Midbrain (tissue), 1 donor: ENCODE results near the gene MSMB.
"Not testable (repeated sequence)": the region's sequence is repeated elsewhere in the genome, so short reads cannot be mapped to it uniquely, and the experiment has no call there.

Experiments
- DNase-seq: peaks from one replicate; lab custom pipeline; 2025; lab: John Stamatoyannopoulos, UW

The MSMB gene

DNA sequence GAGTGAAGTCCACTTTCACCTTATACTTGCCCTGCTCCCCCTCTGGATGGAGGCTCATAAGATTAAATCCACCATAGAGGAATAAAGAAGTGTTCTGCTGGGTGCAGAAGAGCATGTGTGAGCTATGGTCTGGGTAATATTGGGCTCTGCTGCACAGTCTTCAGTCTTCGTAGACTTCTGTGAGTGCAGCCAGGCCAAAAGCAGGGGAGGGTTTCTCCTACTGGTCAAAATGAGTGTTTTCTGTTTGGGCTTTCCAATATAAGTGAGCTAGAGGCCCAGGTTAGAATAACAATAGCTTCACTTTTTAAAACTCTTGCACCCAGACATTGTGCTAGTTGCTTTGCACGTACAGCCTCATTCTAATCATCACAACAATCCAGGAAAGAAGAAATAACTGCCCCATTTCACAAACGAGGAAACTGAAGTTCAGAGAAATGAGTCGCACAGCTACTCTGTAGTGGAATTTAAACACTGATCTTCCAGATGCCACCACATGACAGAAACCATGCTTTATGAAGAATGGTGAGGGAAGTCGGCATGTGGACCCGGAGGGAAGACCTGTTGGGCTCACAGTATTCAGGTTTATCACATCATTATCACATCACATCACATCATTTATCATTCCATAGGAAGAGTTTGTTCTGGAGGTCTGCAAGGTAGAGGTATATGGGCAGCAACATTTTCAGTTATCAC is 23.8 kb upstream of the MSMB start:
- no peak for DNase-seq

DNA sequence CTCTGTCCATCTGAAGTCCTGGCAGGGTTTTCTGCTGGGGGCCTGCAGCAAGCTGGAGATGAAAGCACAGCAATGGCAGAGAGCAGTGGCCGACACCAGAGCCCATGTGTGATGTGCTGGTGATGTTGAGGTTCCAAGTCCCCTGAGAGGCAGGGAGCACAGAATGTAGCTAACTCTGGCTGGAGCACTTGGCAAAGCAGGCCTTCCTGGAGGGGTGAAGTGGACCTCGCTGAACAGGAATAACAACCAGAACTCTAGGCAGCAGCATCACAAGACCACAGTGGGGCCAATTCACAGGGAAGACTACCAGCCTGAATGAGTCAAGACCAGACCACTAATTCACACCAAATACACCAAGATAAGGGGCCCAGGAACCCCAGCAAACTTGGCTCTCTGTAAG is 22.8 kb upstream of the MSMB start:
- DNase-seq = no peak

DNA sequence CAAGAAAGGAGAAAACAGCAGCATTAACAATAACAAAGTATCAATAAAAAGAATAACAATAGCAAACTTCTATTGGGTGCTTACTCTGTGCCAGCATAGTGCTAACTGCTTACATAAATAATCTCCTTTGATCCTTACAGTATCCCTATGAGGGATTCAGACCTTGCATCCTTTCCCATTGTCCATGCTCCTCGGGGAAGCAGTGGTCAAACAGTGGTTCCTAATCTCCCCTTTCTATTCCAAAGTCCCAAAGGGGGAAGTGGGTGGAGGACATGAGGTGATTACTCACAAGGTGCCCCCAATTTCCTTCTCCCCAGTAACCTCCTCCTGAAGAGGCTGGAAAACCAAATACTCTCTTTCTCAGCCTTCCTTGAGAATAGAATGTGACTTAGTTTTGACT is 22.0 kb upstream of the MSMB start:
- DNase-seq = no peak

DNA sequence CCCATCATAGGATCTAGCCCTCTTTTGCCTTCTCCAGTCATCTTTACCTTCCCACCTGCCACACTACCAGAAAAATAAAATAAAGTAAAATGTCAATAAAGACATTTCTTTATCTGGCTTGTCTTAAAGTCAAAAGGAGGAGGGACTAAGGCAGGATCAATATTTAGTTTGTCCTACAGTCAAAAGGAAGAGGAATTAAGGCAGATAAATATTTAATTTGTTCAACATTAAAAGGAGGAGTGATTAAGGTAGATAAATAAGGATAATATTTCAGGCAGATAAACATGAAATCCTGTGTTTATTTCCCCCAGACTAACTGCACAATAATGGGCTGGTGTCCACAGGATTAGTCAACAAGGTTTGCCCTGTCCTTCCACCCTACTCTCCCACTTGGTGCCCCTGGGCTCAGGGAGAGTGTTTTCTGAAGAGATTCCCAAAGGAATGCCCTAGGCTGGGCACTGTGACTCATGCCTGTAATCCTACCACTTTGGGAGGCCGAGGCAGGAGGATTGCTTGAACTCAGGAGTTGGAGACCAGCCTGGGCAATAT is 18.3 kb upstream of the MSMB start:
- no peak for DNase-seq

DNA sequence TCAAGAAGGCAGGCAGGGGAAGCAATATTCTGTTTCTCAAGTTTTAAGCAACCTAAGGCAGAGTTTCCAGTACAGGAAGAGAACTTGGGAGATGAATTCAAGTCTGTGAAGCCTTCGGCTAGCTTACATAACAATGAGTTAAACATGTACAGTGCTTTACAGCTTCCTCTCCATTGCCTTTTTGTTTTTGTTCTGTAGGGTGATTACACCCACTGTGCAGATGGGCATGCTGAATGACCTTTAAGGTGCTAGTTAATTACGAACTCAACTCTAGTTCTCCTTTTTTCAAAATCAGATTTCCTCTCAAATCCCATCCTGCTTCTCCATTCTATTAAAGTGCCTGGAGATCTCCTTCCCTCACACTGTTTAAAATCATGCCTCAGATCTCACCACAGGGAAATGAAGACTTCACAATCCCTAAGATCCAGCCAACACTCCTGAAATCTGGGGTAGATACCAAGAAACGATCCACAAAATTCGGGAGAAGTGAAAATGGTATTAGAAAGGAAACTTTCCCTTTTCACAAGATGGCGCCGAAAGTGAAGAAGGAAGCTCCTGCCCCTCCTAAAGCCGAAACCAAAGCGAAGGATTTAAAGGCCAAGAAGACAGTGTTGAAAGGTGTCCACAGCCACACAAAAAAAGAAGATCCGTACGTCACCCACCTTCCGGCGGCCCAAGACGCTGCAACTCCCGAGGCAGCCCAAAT is 16.8 kb upstream of the MSMB start:
- no peak for DNase-seq

DNA sequence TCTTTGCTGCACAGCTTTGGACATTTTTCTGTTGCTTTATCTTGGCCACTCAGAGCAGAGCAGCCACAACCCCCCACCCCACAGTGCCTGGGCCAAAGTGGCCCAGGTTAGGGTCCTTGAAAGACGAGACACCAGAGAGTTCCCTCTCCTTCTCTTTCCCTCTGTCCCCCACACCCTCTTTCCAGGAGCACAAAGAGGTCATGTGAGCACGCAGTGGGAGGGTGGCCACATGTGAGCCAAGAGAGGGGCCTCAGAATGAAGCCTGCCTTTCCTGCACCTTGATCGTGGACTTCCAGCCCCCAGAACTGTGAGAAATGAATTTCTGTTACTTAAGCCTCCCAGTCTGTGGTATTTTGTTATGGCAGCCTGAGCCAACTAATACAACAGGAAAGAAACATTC is 14.6 kb upstream of the MSMB start:
- DNase-seq = no peak

DNA sequence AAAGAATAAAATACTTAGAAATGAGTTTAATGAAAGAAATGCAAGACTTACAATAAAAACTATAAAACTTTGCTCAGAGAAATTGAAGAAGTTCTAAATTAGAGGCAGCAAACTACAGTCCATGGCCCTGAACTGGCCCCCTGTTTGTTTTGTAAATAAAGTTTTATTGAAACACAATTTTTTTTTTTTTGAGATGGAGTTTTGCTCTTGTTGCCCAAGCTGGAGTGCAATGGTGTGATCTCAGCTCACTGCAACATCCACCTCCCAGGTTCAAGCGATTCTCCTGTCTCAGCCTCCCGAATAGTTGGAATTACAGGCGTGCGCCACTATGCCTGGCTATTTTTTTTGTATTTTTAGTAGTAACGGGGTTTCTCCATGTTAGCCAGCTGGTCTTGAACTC is 11.9 kb upstream of the MSMB start:
- not testable (repeated sequence) for DNase-seq

DNA sequence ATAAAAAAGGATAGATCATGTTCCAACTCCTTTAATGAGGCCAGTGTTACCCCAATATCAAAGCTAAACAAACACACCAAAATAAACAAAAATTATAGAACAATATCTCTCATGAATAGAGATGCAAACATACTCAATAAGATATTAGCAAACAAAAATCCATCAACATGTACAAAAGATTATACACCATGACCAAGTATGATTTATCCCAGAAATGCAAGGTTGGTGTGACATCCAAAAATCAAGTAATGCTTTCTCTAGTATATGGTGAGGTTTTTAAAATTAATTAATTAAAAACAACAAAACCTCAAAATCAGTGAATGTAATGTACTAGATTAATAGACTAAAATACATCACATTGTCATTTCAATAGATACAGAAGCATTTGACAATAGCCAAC is 11.0 kb upstream of the MSMB start:
- no peak for DNase-seq

DNA sequence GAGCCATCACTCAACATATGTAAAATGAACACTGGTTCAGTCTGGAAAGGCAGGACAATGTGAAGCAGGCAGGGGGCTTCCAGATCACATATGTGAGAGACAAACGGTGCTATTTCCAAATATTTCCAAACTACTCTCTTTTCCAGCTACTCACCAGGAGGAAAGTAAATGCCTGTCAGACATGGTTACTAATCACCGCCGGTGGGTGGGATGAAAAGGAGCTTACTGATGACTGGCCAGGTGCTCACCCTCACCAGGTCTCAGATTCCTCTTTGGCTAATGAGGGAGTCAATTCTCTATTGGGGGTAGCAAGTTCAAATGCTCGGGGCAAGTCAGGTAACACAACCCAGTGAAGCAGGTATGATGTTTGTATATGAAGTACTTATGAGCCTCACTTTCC is 9.7 kb upstream of the MSMB start:
- DNase-seq = no peak

DNA sequence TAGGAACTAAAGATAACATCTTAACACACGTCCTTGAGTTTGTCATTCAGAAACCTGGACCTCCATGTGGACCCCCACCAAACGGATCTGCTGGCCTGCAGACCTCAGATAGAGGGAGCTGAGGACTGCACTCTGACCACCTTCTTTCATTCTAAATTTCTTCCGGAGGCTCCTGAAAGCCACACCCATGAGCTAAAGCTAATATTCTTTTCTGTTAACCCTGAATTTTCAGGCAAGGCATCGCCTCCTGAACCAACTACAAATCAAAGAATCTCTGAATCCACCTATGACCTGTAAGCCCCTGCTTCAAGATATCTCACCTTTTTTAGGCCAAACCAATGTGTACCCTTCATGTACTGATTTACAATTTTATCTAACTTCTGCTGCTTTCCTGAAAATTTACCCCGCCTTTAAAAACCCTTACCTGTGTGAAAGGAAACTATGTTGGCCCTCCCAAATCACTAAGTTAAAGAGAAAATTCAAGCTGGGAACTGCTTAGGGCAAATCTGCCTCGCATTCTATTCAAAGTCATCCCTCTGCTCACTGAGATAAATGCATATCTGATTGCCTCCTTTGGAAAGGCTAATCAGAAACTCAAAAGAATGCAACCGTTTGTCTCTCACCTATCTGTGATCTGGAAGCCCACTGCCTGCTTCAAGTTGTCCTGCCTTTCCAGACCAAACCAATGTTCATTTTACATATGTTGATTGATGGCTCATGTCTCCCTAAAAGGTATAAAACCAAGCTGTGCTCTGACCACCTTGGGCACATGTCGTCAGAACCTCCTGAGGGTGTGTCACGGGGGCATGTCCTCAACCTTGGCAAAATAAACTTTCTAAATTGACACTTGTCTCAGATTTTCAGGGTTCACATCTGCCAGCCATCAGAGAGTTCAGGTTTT is 7.7 kb upstream of the MSMB start:
- no peak for DNase-seq

DNA sequence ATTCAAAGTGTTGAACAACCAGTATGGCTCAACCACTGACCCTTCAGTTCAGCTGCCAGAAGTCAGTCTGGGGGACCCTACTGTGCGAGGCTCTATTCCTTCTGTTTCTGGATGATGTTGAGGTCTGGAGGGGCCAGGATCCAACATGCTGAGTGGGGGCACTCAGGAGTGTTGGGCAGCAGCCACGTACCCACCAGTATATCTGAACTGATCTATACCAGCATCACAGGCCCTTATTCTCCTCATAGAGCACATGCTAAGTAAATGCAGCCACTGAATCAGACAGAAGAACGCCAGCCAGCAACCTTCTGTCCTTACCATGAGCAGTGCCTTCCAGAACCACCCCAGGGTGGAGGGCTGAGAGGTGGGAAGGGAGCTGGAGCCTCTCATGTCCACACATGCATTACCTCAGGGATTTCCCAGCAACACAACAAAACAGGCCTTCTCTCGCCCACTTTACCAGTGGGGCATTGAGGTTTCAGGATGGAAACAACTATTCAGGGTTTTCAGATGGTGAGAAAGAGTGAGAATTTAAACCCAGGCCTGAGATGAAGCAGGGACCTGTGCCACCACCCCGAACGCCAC is 6.8 kb upstream of the MSMB start:
- DNase-seq = no peak

DNA sequence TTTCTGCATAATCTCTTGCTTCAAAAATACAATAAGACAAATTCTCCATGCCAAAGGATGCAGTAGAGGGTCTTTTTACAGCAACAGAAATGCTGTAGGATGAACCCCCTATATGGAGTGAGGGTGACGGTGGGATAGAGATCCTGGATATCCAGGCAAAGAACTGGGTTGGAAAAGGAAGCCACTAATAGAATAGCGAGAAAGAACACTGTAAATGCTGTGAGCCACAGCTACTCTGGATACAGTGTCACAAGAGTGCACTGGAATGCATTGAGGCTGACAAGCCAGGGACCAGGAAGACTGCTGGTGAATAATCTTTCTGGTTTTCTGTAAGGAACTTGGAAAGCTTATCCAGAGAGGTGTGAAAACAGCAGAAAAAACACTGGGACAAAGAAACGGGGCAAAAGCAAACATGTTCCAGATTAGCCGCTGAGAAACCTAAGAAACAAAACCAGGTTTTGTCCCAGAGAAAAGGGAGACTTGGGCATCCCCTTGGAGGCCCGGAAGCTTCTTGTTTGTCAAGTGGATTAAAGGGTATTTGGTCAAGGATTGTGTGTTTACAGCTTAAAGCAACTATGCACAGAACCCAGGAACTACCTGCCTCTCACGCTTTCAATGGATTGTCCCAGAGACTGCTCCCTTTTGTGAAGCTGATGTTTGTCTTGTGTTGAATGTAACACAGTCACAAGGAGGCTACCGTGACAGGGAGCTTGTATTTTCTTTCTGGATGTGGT is 6.2 kb upstream of the MSMB start:
- DNase-seq = no peak

DNA sequence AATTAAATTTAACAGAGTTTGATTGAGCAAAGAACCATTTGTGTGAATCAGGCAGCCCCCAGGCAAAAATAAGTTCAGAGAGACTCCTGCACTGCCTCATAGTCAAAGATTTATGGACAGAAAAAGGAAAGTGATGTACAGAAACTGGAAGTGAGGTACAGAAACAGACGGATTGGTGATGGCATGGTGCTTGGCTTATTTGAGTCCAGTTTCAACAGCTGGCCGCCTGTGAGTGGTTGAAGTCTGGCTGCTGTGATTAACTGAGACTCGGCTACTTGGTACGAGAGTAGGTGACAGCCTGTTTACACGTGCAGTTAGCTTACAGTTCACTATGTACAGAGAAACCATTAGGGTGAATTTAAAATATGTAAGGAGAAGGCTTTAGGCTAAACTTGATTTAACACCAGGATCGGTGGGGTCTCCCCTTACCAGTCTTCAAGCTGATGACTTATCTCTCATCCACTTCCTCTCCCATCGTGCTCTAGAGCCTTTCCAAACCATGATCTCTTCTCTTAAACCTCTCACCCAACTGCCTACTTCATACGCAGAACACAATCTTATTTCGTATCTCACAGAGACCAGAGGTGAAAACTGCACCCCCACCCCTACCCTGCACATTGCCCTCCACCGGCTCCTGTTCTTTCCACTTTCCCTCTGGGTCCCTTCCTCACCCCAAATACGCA is 5.0 kb upstream of the MSMB start:
- no peak for DNase-seq

DNA sequence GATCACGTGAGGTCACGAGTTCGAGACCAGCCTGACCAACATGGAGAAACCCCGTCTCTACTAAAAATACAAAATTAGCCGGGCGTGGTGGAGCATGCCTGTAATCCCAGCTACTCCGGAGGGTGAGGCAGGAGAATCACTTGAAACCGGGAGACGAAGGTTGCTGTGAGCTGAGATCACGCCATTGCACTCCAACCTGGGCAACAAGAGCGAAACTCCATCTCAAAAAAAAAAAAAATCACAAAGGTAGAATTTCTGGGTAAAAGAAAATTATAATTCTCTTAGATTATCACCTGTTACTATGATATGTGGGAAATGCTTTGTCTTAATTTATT is 3.4 kb upstream of the MSMB start:
- not testable (repeated sequence) for DNase-seq

DNA sequence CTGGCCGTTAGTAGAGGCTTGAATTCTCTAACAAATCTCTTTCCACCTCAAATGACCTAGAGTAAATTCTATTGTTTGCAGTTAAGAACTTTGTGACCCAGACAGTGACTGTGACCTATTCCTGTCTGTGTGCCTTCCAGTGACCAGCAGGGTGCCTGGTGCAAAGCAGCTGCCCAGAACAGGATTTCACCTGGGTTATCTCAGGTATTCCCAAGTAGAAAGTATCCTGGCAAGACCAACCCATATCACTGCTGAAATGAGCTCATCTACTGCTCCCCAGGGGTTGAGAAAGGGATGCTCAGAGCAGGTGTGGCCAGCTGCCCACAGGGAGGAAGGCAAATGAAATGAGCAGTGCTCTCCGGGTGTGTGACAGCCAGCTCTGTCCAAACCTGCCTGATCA is 2.1 kb upstream of the MSMB start:
- DNase-seq = no peak

DNA sequence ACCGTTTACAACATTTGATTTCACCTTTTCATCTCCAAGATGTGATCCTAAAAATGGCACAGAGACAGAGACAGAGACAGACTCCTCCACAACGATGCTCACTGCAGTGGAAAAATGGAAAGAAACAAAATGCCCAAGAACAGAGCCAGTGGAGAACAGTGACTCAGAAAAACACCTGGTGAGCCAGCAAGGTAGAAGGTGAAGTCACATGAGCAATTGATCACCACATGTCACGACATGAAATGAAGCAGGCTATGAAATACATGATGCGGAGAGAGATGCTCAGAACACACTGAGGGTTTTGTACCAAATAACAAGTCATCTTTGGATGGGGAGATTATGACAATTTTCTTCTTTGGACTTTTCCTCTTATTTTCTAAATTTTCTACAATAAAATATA is 3.5 kb downstream of the MSMB start:
- no peak for DNase-seq

DNA sequence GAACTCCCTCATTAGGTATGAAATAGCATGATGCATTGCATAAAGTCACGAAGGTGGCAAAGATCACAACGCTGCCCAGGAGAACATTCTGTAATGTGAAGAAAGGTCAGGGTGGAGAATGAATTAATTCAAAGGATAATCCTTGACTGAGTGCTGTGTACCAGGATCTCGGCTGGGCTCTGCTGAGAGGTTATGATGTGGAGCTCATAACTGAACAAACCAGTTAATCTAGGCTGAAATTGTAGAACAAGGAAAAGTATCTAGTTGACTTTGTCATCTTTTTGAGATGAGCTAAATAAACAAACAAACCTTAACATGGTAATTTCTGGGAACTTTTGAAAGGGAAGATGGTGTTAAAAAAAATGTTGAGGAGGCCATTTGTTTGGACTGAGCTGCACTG is 6.1 kb downstream of the MSMB start:
- no peak for DNase-seq

DNA sequence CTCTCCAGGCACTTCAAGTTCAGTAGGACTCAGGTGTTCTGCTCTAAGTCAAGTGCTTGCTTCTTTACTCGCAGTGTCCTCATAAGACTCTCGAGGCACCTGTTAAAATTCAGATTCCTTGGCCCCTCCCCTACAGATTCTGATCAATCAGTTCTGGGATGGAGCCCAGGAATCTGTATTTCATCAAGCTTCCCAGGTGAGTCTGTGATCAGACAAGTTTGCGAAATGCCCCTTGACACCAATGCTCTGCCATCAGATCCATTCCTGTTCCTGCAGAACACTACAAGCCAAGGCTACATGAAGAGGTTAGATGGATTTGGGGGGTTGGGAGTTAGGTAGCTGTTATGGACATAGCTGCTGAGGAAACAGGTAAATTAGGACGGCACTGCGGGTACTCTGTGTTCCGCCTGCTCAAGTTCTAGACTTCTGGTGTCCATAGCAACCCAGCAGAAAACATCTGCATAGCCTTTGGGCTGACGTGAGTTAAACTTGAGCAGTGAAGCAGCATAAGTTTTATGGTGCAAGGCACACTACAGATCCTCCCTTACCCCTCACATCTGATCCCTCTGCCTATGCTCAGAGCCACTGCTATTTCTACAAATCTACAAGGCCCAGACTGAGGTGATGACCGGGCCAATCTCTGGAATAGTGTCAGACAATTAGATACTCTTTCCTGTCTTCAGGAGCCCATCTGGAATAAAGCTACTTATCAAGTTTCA is 8.8 kb downstream of the MSMB start:
- no peak for DNase-seq

DNA sequence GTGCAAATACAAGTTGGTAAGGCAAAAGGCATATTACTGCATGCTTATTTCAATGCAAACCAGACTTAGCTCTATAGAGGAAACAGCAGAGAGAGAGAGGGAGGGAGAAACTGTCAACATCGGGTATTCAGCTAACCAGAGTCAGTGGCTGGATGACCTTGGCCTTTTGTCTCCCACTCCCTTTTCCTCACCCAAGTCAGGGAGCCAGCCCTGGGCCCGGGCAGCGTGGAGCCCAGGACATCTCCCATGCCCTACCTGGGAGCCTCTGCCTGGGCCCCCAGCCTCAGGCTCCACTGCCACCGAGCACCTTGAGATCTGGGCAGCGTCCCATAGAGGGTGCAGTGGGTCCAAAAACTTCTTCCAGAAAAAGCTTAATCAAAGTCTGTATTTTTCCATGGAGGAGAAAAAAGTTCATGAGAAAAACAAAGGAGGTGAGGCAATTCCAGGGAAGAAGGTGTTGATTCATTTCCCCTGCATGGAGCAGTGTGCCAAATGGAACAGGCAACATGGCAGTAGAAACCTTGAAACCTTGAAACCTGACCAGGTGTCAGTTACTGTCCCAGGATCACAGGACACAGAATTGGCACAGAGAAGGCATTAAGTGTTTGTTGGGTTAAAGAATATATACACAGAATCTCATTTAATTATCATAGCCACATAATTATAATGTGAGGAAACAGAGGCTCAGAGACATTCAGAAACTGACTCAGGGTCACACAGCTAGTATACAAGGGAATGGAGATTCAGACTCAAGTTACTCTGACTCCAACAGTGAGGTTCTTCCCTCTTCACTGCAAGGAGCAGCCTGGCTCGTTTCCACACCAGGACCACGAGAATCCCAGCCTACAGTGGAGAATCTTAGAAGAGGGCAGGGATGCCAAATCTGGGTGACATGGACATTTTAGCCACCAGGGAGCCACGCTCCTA is 9.9 kb downstream of the MSMB start:
- DNase-seq = no peak
